ENCODE data around the gene S100A8.
"Not testable (repeated sequence)": the region's sequence is repeated elsewhere in the genome, so short reads cannot be mapped to it uniquely, and the experiment has no call there.

S100A8 gene

DNA sequence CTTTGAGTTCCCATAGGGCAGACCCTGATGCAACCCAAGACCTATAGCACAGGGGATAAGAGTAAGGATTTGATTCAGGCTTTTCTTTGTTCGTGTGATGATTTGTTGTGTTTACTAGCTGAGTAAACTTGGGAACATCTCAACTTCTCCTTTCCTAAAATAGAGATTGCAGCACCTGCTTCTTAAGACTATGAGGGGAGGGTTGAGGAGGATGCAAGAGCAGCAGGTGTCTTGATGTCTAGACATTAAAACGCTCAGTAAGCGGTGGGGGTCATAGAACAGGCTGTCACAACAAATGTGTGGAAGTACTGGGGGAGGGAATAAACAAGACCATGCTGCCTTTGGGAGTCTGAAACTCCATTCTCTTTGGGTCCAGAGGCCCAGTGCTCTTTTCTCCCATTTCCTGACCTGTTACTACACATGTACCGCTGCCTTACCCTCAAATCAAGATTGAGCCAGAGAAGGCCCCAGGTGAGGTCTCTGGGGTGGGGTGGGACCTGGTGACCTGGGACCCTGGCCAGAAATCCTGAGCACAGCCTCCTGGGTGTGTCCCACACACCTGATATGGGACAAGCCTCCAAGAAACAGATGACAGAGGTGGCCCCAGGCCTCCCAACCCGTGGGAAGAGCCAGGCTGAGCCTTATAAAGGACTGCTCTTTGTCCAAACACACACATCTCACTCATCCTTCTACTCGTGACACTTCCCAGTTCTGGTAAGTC lies 25.1 kb upstream of the S100A8 start, which contains the start of gene S100A7A:
TSS of gene S100A7A (plus strand) at position 671 of the 721 bp plus-strand sequence. CDS start 1,563 bp downstream, outside the sequence.
- DNase-seq, result no peak

GRCh38 chr1:153413961-153414360 lies 23.1 kb upstream of the S100A8 start:
- DNase-seq, result not testable (repeated sequence)

DNA sequence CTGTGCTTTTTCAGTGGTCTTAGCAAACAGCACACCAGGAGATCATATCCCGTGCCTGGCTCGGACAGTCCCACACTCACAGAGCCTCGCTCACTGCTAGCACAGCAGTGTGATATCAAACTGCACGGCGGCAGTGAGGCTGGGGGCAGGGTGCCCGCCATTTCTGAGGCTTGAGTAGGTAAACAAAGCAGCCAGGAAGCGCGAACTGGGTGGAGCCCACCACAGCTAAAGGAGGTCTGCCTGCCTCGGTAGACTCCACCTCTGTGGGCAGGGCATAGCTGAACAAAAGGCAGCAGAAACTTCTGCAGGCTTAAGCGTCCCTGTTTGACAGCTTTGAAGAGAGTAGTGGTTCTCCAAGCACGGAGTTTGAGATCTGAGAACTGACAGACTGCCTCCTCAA lies 16.4 kb upstream of the S100A8 start:
- DNase-seq, result not testable (repeated sequence)

GRCh38 chr1:153405825-153406599 lies 15.1 kb upstream of the S100A8 start:
- not testable (repeated sequence) for DNase-seq

DNA sequence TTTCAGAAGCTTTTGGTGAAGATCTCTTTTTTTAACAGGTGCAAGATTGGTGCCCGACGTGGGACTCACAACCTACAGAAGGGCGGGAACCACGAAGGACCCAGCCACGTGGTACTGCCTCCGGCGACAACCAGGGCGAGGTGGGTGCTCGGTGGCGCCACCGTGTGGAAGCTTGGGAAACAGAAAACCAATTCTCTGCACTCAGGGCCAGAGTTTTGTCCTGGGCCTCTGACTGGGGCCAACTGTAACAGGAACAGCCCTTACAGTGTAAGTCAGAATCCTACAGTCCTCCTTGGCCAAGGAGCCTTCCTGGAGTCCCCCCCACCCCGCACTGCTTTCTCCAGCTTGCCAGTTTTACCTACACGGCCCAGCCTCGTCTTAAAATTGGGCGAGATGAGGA lies 13.9 kb upstream of the S100A8 start:
- DNase-seq, result no peak

- no peak for DNase-seq
These were observed 13.3 kb upstream of the S100A8 start for GRCh38 chr1:153404086-153404635.

GRCh38 chr1:153403421-153404085 lies 12.7 kb upstream of the S100A8 start:
- DNase-seq, result no peak

- DNase-seq, result no peak
These were observed 11.4 kb upstream of the S100A8 start for GRCh38 chr1:153402226-153402625.

DNA sequence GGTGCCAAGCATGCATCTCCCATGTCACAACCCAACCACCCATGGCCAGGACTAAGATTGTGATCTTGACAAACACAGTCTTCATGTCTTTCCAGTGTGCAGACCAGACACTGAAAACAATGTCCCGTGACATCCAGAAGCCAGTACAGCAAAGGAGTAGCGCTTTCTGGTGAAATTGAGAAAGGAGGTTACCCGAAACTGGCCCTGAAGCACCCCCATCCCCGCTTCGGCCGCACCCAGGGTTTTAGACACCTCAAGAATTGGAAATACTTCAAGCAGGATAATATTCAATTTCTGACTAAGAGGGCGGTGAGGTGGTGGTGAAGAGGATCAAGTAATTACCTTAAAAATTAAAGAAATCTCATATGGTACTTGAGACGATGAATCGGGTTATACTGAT lies 10.6 kb upstream of the S100A8 start:
- no peak for DNase-seq

DNA sequence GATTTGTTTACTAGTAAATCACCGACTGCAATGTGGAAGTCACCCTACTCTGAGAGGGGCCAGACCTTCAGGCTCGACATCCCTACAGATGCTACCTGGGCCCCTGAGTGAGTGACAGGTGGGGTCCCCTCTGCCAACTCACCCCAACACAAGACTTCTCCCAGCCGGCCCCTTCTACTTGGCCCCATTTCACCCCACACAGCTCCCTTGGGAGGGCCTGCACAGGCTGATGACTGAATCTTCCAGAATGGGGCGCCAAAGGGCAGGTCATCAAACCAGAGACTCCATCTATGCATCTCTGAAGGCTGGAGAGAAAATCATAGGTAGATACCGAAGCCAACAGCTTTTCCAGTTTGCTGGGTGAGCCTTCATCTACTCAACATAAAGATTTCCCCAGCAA lies 9.4 kb upstream of the S100A8 start:
- no peak for DNase-seq

DNA sequence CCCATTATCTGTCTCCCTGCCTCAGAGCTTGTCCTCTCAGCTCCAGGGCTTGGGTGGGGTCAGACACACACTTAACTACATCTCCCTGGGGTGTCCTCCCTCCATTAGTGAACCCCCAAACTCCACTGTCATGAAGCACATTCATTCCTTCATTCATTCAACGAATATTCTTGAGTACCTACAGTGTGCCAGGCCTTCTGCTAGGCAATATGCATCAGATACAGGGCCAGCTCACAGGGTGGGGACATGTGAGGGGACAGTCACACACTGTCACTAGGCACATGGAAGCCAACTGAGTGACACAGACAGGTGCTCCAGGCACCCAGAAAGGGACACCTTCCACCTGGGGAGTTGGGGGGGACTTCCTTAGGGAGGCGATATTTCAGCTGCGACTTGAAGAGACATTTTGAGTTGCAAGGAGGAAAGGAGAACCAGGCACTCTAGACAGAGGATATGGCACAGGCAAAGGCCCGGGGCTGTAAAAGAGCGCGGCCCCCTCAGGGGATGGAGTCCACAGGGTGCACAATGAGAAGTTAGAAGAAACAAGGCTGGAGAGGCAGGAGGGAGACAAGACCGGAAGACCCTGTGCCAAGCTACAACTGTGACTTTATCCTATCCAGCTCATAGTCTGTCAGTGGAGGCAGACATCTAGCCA lies 8.7 kb upstream of the S100A8 start:
- DNase-seq, result no peak

- no peak for DNase-seq
These were observed 7.2 kb upstream of the S100A8 start for GRCh38 chr1:153397924-153398651.

DNA sequence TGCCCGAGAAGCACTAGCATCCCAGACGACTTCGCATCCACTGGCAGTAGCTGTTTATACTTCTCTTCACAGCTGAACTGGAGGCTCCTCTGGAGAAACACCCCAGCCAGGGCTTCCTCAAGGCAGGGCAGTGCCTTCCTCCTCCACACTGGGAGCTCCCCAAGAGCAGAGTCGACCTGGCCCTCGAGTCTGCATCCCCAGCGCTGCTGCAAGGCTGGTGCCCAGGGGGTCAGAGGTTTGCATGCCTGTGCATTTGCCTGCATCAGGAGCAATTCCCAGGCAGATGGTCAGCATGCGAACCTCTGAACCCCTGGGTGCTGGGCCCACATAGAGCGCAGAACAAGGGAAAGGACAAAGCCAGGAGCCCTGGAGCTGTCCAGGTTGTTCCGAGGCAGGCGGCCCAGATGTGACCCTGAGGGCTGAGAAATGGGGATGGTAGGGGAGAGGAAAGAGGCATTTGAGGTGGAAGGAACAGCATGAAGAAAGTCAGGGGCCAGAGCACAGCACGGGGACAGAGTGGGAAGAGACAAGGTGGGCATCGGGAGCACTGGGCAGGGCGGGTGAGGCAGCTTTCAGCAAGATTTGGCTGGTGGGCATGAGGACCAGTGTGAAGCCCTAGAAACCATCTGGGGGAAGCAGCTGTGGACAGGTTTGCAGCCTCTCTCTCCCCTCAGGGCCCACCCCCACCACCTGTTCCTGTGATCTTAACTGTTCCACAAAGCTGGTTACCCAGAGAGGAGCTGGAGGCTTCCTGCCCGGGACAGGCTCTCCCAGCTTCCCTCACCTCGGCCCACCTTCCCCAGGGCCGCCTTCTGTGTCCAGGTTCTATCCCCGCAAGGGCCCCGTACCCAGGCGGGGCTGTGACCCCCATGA lies 6.4 kb upstream of the S100A8 start:
- no peak for DNase-seq

DNA sequence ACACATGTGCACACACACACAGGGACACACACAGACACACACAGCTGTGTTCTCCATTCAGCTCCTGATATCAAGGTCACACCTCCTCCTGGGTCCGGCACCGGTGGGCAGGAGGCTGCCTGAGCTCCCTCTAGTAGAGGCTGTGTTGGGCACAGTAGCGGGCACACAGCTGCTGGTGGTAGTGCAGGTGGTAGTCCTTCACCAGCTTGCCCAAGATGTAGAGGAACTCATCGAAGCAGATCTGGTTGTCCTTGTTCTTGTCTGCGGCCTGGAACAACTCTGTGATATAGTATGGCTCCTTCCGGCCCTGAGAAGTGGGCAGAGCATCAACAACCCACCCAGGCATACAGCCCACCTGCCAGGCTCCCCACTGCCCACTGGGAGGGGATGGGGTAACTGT lies 5.6 kb upstream of the S100A8 start:
- no peak for DNase-seq

- DNase-seq, result no peak
These were observed 4.9 kb upstream of the S100A8 start for GRCh38 chr1:153395776-153396175.

DNA sequence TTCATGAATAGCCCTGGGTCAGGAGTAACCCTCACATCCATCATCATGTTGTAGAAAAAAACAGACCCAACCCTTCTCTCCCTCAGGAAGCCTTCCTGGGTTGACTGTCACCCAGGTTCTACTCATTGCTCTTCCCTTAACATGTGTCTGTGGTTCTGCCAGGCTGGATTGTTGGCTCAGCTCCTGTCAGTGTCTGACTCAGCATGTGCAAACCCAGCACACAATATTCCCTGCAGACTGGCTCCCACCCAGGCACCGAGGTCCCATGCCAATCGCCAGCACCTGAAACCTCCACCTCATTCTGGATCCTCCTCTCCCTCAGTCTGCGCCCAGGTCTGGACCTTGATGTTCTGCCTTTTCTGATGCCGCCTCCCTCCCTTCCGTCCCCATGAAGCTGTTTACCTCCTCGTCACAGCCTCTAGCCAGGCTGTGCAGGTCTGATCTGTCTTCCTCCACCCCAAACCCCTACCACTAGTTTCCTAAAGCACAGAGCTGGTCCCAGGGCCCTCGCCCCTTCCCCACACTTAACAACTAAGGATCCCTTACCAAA lies 4.3 kb upstream of the S100A8 start:
- no peak for DNase-seq

DNA sequence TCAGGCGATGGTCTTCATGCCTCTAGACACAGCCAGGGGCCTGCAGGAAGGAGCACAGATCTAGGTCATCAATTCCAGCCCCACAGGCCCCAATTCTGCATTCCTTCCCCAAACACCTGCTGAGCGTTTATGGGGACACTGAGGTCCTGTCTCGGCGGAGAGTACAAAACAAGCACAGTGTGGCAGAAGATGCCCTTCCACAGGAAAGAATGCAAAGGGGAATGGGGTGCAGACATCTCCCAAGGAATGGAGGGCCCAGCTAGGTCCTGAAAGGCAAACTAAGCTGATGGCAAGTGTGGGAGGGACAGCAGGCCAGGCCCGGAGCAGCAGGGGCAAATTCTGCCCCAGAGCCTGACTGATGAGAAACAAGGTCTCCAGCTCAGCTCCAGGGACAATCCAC lies 3.5 kb upstream of the S100A8 start:
- DNase-seq, result no peak

DNA sequence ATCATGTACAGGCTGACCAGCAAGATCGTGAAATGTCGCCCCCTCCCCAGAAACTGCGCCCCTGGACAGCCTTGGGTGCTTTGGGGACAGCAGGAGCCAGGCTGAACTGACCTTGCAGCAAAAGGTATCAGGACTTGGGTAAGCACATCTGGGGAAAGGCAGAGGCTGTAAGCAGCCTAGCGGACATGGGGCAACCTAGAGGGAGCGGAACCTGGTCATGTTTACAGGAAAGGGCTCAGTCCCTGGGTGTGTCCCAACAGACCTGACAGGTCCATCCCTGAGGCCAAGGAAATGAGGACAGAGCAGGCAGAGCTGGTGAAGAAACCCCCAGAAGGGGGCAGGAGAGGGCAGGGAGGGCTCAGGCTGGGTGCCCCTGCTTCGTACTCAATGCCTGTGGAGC lies 3.1 kb upstream of the S100A8 start:
- DNase-seq, result no peak

- no peak for DNase-seq
These were observed 1.9 kb upstream of the S100A8 start for GRCh38 chr1:153392822-153393221.

GRCh38 chr1:153392258-153392657 lies 1.4 kb upstream of the S100A8 start:
- DNase-seq, result no peak

Measured in fibroblast of skin of right quadriceps (primary cell).